Epidermal melanocyte (primary cell): Measurements from ENCODE around the gene CEACAM19.
"Not testable (repeated sequence)": the region's sequence is repeated elsewhere in the genome, so short reads cannot be mapped to it uniquely, and the experiment has no call there.

ENCODE experiments used
- DNase-seq: peaks from one replicate; pipeline ENCODE4 v3.0.0; 2011; ENCODE audit warnings: low spot score; ENCODE audit not compliant: insufficient read length

The CEACAM19 gene

DNA sequence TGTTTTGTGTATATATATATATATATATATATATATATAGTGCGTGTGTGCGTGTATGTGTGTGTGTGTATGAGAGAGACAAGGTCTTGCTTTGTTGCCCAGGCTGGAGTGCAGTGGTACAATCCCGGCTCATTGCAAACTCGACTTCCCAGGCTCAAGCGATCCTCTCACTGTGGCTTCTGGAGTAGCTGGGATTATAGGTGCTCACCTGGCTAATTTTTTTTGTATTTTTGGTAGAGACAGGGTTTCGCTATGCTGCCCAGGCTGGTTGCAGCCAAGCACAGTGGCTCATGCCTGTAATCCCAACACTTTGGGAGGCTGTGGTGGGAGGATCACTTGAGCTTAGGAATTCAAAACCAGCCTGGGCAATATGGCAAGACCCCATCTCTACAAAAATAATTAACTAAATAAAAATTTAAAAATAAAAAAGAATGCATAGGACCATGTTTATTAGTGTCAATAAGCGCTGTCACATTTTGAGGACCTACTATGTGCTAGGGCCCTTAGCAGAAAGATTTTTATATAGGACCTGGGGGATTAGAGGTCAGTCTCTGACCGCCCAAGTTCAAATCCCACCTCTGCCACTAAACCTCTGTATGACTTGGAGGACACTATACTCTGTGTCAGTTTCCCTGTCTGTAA lies 25.8 kb upstream of the CEACAM19 start:
- no peak for DNase-seq

DNA sequence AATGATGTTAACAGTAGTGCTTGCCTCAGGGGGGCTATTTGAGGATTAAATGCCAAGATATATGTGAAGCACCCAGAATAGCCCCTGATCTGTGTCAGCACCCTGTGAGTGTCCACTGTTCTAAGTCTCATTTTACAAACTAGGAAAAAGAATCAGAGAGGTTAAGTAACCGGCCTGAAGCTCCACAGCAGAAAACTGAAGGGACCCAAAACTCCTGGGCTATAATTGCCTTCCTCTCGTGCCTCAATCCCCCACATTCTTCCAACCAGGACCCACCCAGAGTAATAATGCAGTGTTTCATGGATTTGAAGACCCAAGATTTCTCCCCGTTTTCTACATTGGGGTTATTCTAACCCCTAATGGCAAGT lies 25.2 kb upstream of the CEACAM19 start:
- no peak for DNase-seq

DNA sequence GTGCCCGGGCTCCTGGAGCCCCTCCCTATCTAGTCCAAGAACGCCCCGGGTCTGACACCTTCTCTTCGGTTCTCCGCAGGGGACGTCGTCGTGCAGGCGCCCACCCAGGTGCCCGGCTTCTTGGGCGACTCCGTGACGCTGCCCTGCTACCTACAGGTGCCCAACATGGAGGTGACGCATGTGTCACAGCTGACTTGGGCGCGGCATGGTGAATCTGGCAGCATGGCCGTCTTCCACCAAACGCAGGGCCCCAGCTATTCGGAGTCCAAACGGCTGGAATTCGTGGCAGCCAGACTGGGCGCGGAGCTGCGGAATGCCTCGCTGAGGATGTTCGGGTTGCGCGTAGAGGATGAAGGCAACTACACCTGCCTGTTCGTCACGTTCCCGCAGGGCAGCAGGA lies 24.1 kb upstream of the CEACAM19 start:
- DNase-seq, result no peak

DNA sequence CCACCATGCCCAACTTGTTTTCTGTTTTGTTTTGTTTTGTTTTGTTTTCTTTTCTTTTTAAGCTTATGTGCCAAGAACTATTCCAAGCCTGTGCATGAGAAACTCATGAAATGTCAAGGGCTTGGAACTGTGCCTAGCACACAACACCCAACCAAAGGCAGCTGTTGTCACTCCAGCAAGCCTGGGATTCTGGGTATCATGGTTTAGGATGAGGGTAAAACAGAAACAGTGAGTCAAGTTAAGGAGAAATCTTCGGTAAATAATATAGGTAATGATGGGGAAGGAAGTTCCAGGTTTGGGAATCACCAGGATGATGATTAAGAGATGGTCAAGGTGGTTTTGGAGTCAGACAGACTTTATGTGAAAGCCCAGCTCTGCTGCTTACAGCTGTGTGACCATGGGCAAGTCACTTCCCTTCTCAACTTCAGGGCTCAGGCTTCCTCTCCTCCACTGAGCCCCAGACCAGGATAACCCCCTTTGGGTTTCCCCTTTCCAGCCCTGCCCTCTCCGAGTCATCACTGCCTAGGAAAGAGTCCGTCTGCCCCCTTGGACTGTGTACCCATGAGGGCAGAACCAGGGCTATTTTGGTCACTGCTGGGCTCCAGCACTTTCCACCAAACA lies 22.5 kb upstream of the CEACAM19 start:
- peak; percentile 17 for DNase-seq

DNA sequence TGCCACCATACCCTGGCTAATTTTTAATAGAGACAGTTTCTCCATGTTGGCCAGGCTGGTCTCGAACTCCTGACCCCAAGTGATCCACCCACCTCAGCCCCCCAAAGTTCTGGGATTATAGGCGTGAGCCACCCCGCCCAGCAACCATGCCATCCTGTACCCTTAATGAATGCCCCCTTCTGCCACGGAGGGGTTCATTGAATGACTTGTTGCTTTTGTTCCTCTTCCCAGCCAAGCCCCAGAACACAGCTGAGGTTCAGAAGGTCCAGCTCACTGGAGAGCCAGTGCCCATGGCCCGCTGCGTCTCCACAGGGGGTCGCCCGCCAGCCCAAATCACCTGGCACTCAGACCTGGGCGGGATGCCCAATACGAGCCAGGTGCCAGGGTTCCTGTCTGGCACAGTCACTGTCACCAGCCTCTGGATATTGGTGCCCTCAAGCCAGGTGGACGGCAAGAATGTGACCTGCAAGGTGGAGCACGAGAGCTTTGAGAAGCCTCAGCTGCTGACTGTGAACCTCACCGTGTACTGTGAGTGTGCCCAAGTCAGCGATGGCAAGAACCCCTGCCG lies 21.6 kb upstream of the CEACAM19 start:
- no peak for DNase-seq

DNA sequence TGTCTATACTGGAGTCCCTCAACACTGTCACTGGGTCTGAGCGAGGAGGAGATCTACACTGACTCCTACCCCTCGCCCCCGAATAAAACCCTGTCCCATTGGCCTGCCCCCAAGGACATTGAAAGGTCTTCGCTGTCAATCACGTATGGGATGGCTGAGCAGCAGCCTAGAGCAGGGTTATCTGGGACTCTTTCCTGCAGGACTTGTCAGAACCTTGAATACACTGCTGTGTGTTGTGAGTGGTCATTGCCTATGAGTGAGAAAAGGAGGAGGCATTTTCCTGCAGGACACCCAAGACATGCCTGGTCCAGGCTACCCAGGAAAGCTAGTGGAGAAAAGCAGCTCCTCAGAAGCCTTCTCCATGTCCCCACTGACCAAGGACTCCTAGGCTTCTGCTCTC lies 17.9 kb upstream of the CEACAM19 start:
- DNase-seq, result no peak

DNA sequence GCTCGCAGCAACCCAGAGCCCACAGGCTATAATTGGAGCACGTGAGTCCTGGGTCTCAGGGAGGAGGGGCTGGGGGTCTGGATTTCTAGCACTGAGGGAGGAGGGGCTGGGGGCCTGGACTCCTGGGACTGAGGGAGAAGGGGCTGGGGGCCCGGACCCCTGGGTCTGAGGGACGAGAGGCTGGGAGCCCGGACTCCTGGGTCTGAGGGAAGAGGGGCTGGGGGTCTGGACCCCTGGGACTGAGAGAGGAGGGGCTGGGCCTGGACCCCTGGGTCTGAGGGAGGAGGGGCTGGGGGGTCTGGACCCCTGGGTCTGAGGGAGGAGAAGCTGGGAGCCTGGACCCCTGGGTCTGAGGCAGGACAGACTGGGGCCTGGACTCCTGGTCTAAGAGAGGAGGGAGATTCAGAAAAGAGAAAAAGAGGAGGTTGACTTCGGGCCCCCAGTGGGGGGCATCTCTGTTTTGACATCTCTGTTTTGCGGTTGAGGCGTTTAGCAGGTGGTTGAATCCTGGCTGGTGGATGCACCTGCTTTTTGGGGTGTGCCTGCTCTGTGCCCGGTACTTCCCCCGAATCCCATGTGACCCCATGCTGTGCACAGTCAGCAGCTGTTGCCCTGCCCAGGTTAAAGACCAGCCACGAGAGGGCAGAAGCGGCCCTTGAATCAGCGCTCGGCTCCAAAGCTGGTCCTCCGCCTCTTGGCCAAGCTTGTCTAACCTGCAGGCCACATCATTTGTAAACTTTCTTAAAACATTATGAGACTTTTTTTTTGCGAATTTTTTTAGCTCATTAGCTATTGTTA lies 17.1 kb upstream of the CEACAM19 start:
- DNase-seq, result no peak

DNA sequence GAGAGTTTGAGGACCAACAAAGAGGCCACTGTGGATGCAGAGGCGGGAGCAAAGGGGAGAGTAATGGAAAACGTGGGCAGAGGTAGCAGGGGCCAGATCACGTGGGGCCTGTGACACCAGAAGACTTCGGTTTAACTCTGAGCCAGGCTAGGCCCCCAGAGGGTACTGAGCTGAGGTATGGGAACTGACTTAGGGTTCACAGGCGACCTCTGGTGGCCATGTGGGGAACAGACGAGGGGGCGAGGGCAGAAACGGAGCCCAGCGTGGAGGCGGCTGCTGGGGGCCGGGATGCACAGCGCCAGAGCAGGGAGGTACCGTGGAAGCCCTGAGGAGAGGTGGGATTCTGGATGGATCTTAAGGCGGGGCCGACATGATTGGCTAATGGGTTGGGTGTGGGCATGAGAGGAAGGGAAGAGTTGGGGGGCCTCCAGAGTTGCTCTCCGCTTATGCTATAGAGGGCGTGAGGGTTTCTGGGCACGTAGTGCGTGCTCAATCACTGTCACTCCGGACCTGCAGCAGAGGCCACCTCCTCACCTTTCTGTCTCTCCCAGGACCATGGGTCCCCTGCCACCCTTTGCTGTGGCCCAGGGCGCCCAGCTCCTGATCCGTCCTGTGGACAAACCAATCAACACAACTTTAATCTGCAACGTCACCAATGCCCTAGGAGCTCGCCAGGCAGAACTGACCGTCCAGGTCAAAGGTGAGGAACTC lies 13.9 kb upstream of the CEACAM19 start:
- peak; percentile 66 for DNase-seq

DNA sequence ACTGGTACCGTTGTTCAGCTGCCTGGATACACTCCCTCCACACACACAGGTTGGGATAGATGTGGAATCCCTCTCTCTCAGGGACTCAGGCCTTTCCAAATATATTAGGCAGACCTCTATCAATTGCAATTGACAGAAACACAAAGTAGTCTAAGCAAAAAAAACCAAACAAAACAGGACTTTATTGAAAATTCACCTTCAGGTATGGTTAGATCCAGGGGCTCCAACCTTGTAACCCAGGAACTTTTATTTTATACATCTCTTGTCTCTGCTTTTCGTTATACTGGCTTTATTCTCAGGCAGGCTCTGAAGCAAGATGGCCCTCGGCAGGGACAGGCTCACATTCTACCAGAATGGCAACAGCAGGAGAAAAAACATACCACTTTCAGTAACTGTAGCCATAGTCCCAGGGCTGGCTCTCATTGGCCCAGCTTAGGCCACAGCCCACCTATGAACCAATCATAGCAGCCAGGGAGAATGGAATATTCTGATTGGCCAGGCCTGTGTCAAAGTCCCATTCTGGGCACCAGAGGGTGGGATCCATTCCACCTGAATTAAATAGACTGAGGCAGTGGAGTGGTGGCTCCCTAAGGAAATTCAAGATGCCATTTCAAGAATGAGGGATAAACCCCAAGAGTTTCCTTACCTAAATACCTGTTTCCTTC lies 13.1 kb upstream of the CEACAM19 start:
- no peak for DNase-seq

DNA sequence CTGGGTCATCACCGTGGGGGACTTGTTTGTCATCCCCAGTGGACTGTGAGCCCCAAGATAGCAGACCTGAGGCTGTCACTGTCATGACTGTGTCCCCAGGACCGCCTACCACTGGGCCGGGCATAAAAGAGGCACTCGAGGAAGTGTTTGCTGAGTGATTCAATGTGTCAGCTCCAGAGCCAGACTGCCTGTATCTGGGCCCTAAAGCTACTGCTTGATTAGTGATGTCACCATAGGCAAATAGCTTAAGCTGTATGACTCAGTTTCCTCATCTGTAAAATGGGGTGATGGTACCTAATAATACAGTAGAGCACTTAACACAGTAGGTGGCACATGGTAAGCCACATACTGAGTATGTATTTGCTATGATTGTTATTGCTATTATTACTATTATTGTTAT lies 11.2 kb upstream of the CEACAM19 start:
- DNase-seq, result no peak

DNA sequence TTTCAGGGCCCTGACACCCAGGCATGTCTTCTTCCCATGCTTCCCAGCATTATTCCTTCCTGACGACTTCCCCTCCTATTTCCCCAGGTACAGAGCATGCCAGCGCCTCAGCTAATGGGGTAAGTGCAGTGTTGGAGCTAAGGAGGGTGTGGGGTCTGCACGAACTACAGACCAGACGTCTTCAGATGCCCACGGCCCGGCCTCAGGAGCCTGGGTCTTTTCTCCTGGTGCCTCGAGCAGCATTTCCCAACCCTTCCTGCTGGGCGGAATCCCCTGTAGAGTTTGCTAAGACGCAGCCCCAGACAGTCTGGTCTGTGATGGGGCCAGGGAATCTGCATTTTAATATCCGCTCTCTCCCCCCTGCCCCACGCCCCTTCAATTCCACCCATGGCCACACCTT lies 10.1 kb upstream of the CEACAM19 start:
- no peak for DNase-seq

DNA sequence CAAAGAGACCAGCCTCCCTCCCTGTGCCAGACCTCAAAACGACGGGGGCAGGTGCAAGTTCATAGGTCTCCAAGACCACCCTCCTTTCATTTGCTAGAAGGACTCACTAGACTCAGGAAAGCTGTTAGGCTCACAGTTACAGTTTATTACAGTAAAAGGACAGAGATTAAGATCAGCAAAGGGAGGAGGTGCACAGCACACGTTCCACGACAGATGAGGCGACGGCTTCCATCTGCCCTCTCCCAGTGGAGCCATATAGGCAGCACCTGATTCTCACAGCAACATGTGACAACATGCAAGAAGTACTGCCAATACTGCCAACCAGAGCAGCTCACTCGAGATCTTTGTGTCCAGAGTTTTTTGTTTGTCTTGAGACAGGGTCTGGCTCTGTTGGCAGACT lies 9.4 kb upstream of the CEACAM19 start:
- no peak for DNase-seq

DNA sequence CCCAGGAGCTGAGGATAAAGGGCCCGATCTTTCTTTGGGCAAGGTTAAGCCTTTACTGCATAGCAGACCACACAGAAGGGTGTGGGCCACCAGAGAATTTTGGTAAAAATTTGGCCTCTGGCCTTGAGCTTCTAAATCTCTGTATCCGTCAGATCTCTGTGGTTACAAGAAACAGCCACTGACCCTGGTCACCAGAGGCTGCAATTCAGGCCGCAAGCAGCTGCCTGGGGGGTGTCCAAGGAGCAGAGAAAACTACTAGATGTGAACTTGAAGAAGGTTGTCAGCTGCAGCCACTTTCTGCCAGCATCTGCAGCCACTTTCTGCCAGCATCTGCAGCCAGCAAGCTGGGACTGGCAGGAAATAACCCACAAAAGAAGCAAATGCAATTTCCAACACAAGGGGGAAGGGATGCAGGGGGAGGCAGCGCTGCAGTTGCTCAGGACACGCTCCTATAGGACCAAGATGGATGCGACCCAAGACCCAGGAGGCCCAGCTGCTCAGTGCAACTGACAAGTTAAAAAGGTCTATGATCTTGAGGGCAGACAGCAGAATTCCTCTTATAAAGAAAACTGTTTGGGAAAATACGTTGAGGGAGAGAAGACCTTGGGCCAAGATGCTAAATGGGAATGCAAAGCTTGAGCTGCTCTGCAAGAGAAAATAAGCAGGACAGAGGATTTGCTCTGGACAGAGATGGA lies 8.4 kb upstream of the CEACAM19 start:
- peak; percentile 20 for DNase-seq

DNA sequence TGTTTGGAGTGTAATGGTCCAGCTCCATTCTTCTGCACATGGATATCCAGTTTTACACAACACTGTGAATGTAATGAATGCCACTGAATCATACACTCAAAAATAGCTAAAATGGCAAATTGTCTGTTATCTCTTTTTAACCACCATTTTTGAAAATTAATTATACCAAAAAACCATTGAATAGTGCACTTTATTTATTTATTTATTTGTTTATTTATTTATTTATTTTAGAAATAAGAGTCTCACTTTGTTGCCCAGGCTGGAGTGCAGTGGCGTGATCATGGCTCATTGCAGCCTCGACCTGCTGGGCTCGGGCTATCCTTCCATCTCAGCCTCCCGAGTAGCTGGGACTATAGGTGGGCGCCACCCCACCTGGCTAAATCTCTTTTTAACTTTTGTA lies 7.3 kb upstream of the CEACAM19 start:
- DNase-seq, result no peak

DNA sequence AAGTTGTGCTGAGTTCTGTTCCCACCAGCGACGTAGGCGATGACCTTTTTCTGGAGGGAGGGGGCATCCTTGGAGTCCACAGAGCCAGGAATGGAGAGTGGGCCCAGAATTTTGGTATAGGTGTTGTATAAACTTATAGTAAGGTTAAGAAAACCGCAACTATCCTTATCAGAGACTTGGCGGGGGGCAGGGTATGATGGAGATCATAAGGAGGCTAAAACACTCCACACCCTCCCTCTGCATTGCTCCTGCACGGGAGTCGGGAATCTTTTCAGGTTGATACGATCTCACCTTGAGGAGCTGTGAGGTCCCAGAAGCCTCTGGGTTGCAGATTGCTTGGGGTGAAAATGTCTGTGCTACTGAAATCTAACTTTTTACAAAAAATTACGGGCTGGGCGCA lies 6.3 kb upstream of the CEACAM19 start:
- no peak for DNase-seq

DNA sequence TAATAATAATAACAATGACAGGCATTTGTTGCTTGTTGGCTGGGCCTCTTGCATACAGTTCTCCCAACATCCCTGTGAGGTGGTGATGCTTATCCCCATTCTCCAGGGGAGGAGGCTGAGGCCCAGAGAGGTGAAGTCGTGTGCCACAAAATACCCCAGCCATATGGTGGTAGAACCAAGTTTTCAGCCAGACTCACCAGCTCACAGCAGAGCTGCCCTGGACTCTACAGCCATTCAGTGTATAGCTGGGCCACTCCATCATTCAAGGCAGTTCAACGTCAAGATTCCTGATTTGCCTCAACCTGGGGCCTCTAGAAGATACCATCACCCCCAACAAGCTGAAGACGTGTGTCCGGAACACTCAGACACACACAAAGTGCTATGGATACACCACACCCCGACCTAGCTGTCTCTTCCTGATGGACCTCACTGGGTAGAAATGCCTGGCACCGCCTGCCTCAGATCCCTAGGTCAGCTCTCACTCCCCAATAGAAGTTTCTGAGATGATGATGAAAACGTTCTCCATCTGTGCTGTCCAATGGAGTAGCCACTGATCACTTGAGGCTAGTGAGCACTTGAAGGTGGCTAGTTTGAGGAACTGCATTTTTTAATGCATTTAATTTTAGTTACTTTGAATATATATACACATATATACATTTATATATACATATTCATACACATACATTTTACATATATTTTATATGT lies 4.3 kb upstream of the CEACAM19 start:
- DNase-seq, result no peak

DNA sequence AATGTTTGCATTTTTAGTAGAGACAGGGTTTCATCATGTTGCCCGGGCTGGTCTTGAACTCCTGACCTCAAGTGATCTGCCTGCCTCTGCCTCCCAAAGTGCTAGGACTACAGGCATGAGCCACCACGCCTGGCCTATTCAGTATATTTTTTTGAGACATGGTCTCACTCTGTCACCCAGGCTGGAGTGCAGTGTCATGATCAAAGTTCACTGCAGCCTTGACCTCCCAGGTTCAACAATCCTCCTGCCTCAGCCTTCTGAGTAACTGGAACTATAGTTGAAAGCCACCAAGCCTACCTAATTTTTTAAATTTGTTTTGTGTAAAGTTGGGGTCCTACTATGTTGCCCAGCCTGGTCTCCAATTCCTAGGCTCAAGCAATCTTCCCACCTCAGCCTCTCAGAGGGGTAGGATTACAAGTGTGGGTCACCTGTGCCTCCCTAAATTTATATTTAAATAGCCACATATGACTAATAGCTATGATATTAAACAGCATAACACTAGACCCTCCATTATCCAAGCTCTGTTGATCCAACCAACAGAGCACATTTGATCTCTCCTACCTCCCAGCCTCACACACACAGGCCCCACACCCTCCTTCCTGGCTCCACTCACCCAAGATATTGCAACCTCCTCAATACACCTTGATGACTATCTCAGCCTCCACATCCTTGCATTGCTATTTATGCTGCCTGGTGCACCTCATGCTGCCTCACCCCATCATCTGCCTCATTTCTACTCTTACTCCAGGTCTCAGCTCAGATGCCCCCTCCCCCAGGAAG lies 2.1 kb upstream of the CEACAM19 start:
- no peak for DNase-seq

DNA sequence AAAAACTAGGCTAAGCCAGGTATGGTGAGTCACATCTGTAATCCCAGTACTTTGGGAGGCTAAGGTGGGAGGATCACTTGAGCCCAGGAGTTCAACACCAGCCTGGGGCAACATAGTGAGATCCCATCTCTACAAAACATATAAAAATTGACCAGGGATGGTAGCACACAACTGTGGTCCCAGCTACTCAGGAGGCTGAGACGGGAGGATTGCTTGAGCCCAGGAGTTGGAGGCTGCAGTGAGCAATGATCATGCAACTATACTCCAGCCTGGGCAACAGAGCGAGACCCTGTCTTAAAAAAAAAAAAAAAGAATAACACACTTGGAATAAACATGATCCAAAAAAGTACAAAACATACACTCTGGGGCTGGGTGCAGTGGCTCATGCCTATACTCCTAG lies 1.3 kb upstream of the CEACAM19 start:
- not testable (repeated sequence) for DNase-seq

DNA sequence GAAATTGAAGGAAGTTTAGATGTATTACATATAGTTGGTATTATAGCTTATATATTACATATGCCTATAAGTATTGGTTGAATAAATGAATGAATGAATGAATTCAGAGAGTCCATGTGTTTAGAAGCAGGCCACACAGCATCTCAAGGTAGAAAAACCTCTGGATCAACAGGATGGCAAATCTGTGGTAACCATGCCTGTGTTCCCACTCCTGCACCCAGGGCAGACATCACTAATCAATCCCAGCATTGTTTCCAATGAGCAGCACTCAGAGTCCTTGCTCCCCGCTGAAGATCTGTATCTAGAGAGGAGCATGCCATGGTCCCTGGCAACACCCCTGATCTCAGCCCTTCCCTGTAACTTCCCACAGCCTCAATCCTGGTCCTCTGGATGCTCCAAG lies 944 bp downstream of the CEACAM19 start:
- DNase-seq, result no peak
